ENCODE data around the gene KCNIP4. TPM values are rescaled to one million over a fixed set of nuclear protein-coding genes. Genes with fewer than 3 reads are reported as not detected.

The KCNIP4 gene
- polyA plus RNA-seq, 3 donors, result 0.09 to 0.25 TPM; not detected in 1

DNA sequence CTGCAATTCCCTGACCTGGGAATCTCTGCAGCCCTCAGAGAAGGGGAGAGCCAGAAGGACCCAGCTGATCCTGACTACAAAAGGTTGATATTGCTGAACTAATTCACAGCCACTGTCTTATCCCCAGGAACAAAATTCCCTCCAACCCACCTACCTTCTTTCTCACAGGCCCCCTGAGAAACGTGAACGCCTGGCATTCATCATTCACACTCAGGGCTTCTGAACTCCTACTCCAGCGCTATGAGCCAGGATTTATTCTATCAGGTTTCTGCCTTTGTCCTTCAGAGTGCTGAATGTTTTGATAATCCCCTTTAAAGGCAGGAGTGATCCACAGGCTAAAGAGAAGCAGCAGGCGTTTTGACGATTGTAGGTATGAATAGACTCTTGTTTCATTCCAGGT is 76.5 kb downstream of the KCNIP4 start:
- Histone ChIP-seq H3K36me3 (replicated peaks in 1 of 2; ENCODE audit: control insufficient read depth in 1 of 2, insufficient read depth in 2 of 2, low read length in 2 of 2) (no peaks in the 10 kb centered on the region), H3K4me2 (replicated peaks; ENCODE audit: extremely low read depth, low read length, poor library complexity, severe bottlenecking) (no peak overlapping the region), H3K79me2 (ENCODE audit: insufficient read depth, low read length) (no peaks in the 10 kb centered on the region), H2AFZ (ENCODE audit: insufficient read depth, low read depth, low read length, poor library complexity, severe bottlenecking) (no peak overlapping the region), H3K9ac (ENCODE audit: insufficient read depth, low read length, poor library complexity, severe bottlenecking) (no peak overlapping the region), H3K4me1 (ENCODE audit: control insufficient read depth in 1 of 2, insufficient read depth in 2 of 2, low read length in 2 of 2) (no peaks in the 10 kb centered on the region), H3K27me3 (ENCODE audit: control insufficient read depth in 2 of 2, insufficient read depth in 2 of 2, low read length in 2 of 2) (no peaks in the 10 kb centered on the region), H3K4me3 (replicated peaks in 1 of 3; ENCODE audit: low read depth in 2 of 3, low read length in 3 of 3) (no peak overlapping the region), H4K20me1 (ENCODE audit: insufficient read depth, low read length) (no peaks in the 10 kb centered on the region), H3K27ac (ENCODE audit: low read depth in 1 of 2, low read length in 2 of 2) (no peak overlapping the region), H3K9me3 (replicated peaks in 1 of 2; ENCODE audit: control insufficient read depth in 1 of 2, insufficient read depth in 1 of 2, low read length in 2 of 2) (no peaks in the 10 kb centered on the region)
- TF ChIP-seq, protein P1, sequence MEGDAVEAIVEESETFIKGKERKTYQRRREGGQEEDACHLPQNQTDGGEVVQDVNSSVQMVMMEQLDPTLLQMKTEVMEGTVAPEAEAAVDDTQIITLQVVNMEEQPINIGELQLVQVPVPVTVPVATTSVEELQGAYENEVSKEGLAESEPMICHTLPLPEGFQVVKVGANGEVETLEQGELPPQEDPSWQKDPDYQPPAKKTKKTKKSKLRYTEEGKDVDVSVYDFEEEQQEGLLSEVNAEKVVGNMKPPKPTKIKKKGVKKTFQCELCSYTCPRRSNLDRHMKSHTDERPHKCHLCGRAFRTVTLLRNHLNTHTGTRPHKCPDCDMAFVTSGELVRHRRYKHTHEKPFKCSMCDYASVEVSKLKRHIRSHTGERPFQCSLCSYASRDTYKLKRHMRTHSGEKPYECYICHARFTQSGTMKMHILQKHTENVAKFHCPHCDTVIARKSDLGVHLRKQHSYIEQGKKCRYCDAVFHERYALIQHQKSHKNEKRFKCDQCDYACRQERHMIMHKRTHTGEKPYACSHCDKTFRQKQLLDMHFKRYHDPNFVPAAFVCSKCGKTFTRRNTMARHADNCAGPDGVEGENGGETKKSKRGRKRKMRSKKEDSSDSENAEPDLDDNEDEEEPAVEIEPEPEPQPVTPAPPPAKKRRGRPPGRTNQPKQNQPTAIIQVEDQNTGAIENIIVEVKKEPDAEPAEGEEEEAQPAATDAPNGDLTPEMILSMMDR (IDR thresholded peaks at IDR 0.05), result no peak
- peaks cover 0 to 1% (median 0%) of the 10 kb centered on the region in 7 donors for H3K9me3 Mint-ChIP-seq
- no peaks in the 10 kb centered on the region for H3K36me3 Mint-ChIP-seq
- H3K27ac Mint-ChIP-seq, result no peak overlapping the region
- WGBS (ENCODE audit: insufficient coverage), result 50% methylated on average over 2 of the region's 5 CpGs
- no peaks in the 10 kb centered on the region for H3K4me1 Mint-ChIP-seq
- intact Hi-C loops (cut with micrococcal nuclease), result no loop called here
- DNase-seq, result no peak
- H3K27me3 Mint-ChIP-seq (ENCODE audit: low read depth in 3 of 3), result no peaks in the 10 kb centered on the region
- H3K4me3 Mint-ChIP-seq, result no peak overlapping the region

- H3K36me3 ChIP-seq (replicated peaks in 1 of 2; ENCODE audit: control insufficient read depth in 1 of 2, insufficient read depth in 2 of 2, low read length in 2 of 2), result no peaks in the 10 kb centered on the region
- no peaks in the 10 kb centered on the region for H4K20me1 ChIP-seq (ENCODE audit: insufficient read depth, low read length)
- H3K79me2 ChIP-seq (ENCODE audit: insufficient read depth, low read length), result no peaks in the 10 kb centered on the region
- H3K9ac ChIP-seq (ENCODE audit: insufficient read depth, low read length, poor library complexity, severe bottlenecking), result no peak overlapping the region
- no peak overlapping the region for H3K27ac ChIP-seq (ENCODE audit: low read depth in 1 of 2, low read length in 2 of 2)
- H3K4me3 ChIP-seq (replicated peaks in 1 of 3; ENCODE audit: low read depth in 2 of 3, low read length in 3 of 3), result no peak overlapping the region
- no peaks in the 10 kb centered on the region for H3K9me3 ChIP-seq (replicated peaks in 1 of 2; ENCODE audit: control insufficient read depth in 1 of 2, insufficient read depth in 1 of 2, low read length in 2 of 2)
- TF ChIP-seq, protein P1 (IDR thresholded peaks at IDR 0.05), result no peak
- H3K4me3 Mint-ChIP-seq, result no peak overlapping the region
- no peak overlapping the region for H3K4me2 ChIP-seq (replicated peaks; ENCODE audit: extremely low read depth, low read length, poor library complexity, severe bottlenecking)
- no peaks in the 10 kb centered on the region for H3K36me3 Mint-ChIP-seq
- intact Hi-C loops (cut with micrococcal nuclease), result no loop called here
- no peaks in the 10 kb centered on the region for H3K27me3 ChIP-seq (ENCODE audit: control insufficient read depth in 2 of 2, insufficient read depth in 2 of 2, low read length in 2 of 2)
- H2AFZ ChIP-seq (ENCODE audit: insufficient read depth, low read depth, low read length, poor library complexity, severe bottlenecking), result no peak overlapping the region
- H3K27me3 Mint-ChIP-seq (ENCODE audit: low read depth in 3 of 3), result peaks cover 0 to 1% (median under 1%) of the 10 kb centered on the region in 3 donors
- H3K4me1 Mint-ChIP-seq, result no peaks in the 10 kb centered on the region
- DNase-seq, result no peak
- no peaks in the 10 kb centered on the region for H3K4me1 ChIP-seq (ENCODE audit: control insufficient read depth in 1 of 2, insufficient read depth in 2 of 2, low read length in 2 of 2)
- WGBS (ENCODE audit: insufficient coverage), result 93% methylated on average over 3 of the region's 8 CpGs
- H3K9me3 Mint-ChIP-seq, result peaks cover 0 to 1% (median 0%) of the 10 kb centered on the region in 7 donors
- H3K27ac Mint-ChIP-seq, result no peak overlapping the region
Measured at GRCh38 chr4:21869978-21870745, 78.4 kb downstream of the KCNIP4 start.

Measured in CD14-positive monocyte (primary cell).